Endometrial microvascular endothelial cells (primary cell): ENCODE measurements around the gene LRRC8D. TPM values are rescaled to one million over a fixed set of nuclear protein-coding genes. Genes with fewer than 3 reads are reported as not detected.

Experiments
- in situ Hi-C: cut with HindIII; loops from 2 replicates; pipeline ENCODE4 v1.10.0; 2017; ENCODE audit warnings: low sequenced_read_pairs, low pct_unique_long_range_greater_than_20kb; ENCODE audit errors: inconsistent ontology term
- total RNA-seq: library from RNA; depleted of rRNA; stranded (reverse); fragments of >200 nt; gene quantifications from one replicate; pipeline ENCODE4 v1.2.3, GENCODE V29; 2015; ENCODE audit errors: inconsistent ontology term

The LRRC8D gene
- total RNA-seq, 1 donor from 2014 or later, result 28.3 TPM

- in situ Hi-C loops, result no loop called here
Measured at GRCh38 chr1:89850844-89851415, 30.1 kb downstream of the LRRC8D start.

GRCh38 chr1:89854140-89854539, 33.3 kb downstream of the LRRC8D start:
- in situ Hi-C loops, result no loop called here

- in situ Hi-C loops, result no loop called here
Measured at GRCh38 chr1:89855413-89856123, 34.7 kb downstream of the LRRC8D start.

- in situ Hi-C loops, result no loop called here
Measured at GRCh38 chr1:89863165-89863830, 42.5 kb downstream of the LRRC8D start.

- in situ Hi-C loops, result no loop called here
Measured at GRCh38 chr1:89865498-89866382, 44.9 kb downstream of the LRRC8D start.

- in situ Hi-C loops, result no loop called here
Measured at GRCh38 chr1:89866568-89866967, 45.7 kb downstream of the LRRC8D start.

GRCh38 chr1:89870998-89871397, 50.2 kb downstream of the LRRC8D start:
- in situ Hi-C loops, result no loop called here

GRCh38 chr1:89871768-89872473, 51.1 kb downstream of the LRRC8D start:
- in situ Hi-C loops, result no loop called here

- in situ Hi-C loops, result no loop called here
Measured at GRCh38 chr1:89872567-89872966, 51.7 kb downstream of the LRRC8D start.

GRCh38 chr1:89873288-89873687, 52.5 kb downstream of the LRRC8D start:
- in situ Hi-C loops, result no loop called here

- in situ Hi-C loops, result no loop called here
Measured at GRCh38 chr1:89873770-89874169, 52.9 kb downstream of the LRRC8D start.

GRCh38 chr1:89876463-89876862, 55.6 kb downstream of the LRRC8D start:
- in situ Hi-C loops, result no loop called here

- in situ Hi-C loops, result no loop called here
Measured at GRCh38 chr1:89877756-89878155, 56.9 kb downstream of the LRRC8D start.

GRCh38 chr1:89878256-89878655, 57.4 kb downstream of the LRRC8D start:
- in situ Hi-C loops, result no loop called here

- in situ Hi-C loops, result no loop called here
Measured at GRCh38 chr1:89880679-89881078, 59.8 kb downstream of the LRRC8D start.

- in situ Hi-C loops, result no loop called here
Measured at GRCh38 chr1:89881415-89882058, 60.7 kb downstream of the LRRC8D start.

- in situ Hi-C loops, result no loop called here
Measured at GRCh38 chr1:89882348-89883029, 61.7 kb downstream of the LRRC8D start.

GRCh38 chr1:89883030-89883379, 62.2 kb downstream of the LRRC8D start:
- in situ Hi-C loops, result no loop called here
